Fibroblast of the aortic adventitia (primary cell): ENCODE measurements around the gene SP2. TPM values are rescaled to one million over a fixed set of nuclear protein-coding genes. Genes with fewer than 3 reads are reported as not detected.
A peak's percentile ranks its signal among the peaks of the same experiment; 100 is the strongest.

Source experiments
- DNase-seq: peaks from one replicate; pipeline ENCODE4 v3.0.0-alpha.2; 2010; ENCODE audit warnings: low read depth
- H3K4me3 ChIP-seq: 2 replicates; pipeline ENCODE4 v1.5.1; 2011; ENCODE audit warnings: low read depth, mild to moderate bottlenecking, control low read depth, low read length, moderate library complexity
- CTCF ChIP-seq: IDR thresholded peaks from 2 replicates; pipeline ENCODE4 v1.5.1; 2011; ENCODE audit warnings: mild to moderate bottlenecking, low read length, control low read depth, inconsistent platforms; ENCODE audit not compliant: insufficient read depth
- total RNA-seq: library from RNA; depleted of rRNA; stranded (reverse); fragments of >200 nt; gene quantifications from 2 replicates; pipeline ENCODE4 v1.2.3, GENCODE V29; 2012; ENCODE audit warnings: low replicate concordance

Gene SP2
- total RNA-seq, 1 donor: 3.7 TPM

GRCh38 chr17:47870056-47870455, 26.0 kb upstream of the SP2 start:
- no peak for DNase-seq
- H3K4me3 ChIP-seq: no peak overlapping the region
- no peak for TF ChIP-seq CTCF

GRCh38 chr17:47871048-47871447, 25.0 kb upstream of the SP2 start:
- TF ChIP-seq CTCF: no peak
- DNase-seq: no peak
- H3K4me3 ChIP-seq: no peak overlapping the region

- no peak for DNase-seq
- H3K4me3 ChIP-seq: no peak overlapping the region
- no peak for TF ChIP-seq CTCF
Observed at GRCh38 chr17:47872019-47872650, 23.9 kb upstream of the SP2 start.

- no peak overlapping the region for H3K4me3 ChIP-seq
- no peak for TF ChIP-seq CTCF
- peak; percentile 37 for DNase-seq
Observed at GRCh38 chr17:47872651-47873161, 23.3 kb upstream of the SP2 start.

GRCh38 chr17:47873200-47874090, 22.6 kb upstream of the SP2 start:
- no peak overlapping the region for H3K4me3 ChIP-seq
- TF ChIP-seq CTCF: no peak
- no peak for DNase-seq

- H3K4me3 ChIP-seq: no peak overlapping the region
- DNase-seq: no peak
- TF ChIP-seq CTCF: no peak
Observed at GRCh38 chr17:47875011-47875985, 20.7 kb upstream of the SP2 start.
